Renal pelvis (tissue), 4 donors: ENCODE measurements around the gene BBX. TPM values are rescaled to one million over a fixed set of nuclear protein-coding genes. Genes with fewer than 3 reads are reported as not detected.
A peak's percentile ranks its signal among the peaks of the same experiment; 100 is the strongest.

Source experiments
- DNase-seq: peaks from one replicate; pipeline ENCODE4 v3.0.0-alpha.2; 2013
- polyA plus RNA-seq, 3 donors: library from polyadenylated mRNA; unstranded; fragments of 120-200 nt; gene quantifications; one replicate each; pipeline ENCODE4 v1.2.1, GENCODE V29; 2013; ENCODE audit not compliant: insufficient read length in 3 of 3

BBX gene
- polyA plus RNA-seq, 3 donors, result 64.8 to 67.1 (median 65.2) TPM

GRCh38 chr3:107594870-107595269 is 72.1 kb downstream of the BBX start:
- no peak for DNase-seq

GRCh38 chr3:107596639-107597038 is 73.9 kb downstream of the BBX start:
- no peak for DNase-seq

- peak; percentile 55 for DNase-seq
These were observed 76.4 kb downstream of the BBX start for GRCh38 chr3:107598926-107599771.

GRCh38 chr3:107599772-107600145 is 77.0 kb downstream of the BBX start:
- no peak for DNase-seq

GRCh38 chr3:107600780-107601179 is 78.0 kb downstream of the BBX start:
- DNase-seq, result no peak

GRCh38 chr3:107604057-107604822 is 81.5 kb downstream of the BBX start:
- no peak for DNase-seq

GRCh38 chr3:107611775-107612469 is 89.2 kb downstream of the BBX start:
- DNase-seq, result no peak

- no peak for DNase-seq
These were observed 89.9 kb downstream of the BBX start for GRCh38 chr3:107612664-107613084.

GRCh38 chr3:107619549-107619948 is 96.8 kb downstream of the BBX start:
- no peak for DNase-seq

GRCh38 chr3:107620534-107620933 is 97.8 kb downstream of the BBX start:
- DNase-seq, result no peak

GRCh38 chr3:107621465-107621864 is 98.7 kb downstream of the BBX start:
- no peak for DNase-seq

- no peak for DNase-seq
These were observed 105.3 kb downstream of the BBX start for GRCh38 chr3:107627962-107628542.

GRCh38 chr3:107629566-107629965 is 106.8 kb downstream of the BBX start:
- DNase-seq, result no peak

- no peak for DNase-seq
These were observed 108.0 kb downstream of the BBX start for GRCh38 chr3:107630779-107631178.

GRCh38 chr3:107632576-107632975 is 109.8 kb downstream of the BBX start:
- DNase-seq, result no peak

- no peak for DNase-seq
These were observed 110.8 kb downstream of the BBX start for GRCh38 chr3:107633327-107634098.

- DNase-seq, result no peak
These were observed 111.3 kb downstream of the BBX start for GRCh38 chr3:107634099-107634489.

GRCh38 chr3:107637416-107638183 is 114.8 kb downstream of the BBX start:
- DNase-seq, result no peak

GRCh38 chr3:107641572-107642307 is 119.0 kb downstream of the BBX start:
- no peak for DNase-seq
